HG03565 (cell line): ENCODE data around the gene PRKAG2.

Experiments used
- ATAC-seq: cut with Tn5 transposase; IDR thresholded peaks from one replicate; pipeline ENCODE4 v1.9.1; 2021; ENCODE audit warnings: mild to moderate bottlenecking, moderate library complexity; ENCODE audit not compliant: unreplicated experiment

PRKAG2 gene

DNA sequence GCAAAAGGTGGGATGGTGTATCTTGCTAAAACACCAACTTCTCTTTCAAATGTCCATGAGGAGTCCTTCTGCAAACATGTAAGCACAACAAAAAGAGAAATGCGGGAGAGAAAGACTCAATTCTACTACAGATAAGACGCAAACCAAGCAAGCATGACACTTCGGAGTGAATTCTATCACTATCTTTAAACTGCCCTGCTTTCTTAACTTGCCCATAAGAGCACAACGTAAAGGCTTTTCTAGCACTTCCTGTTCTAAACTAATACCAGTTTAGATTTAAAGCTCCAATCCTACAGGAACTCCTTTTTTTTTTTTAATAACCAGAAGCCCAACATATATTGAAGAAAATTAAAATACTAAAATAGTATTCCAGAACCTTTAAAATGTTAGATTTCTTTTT is 365.6 kb downstream of the PRKAG2 start:
- no peak for ATAC-seq

GRCh38 chr7:151509670-151510333 is 367.1 kb downstream of the PRKAG2 start:
- no peak for ATAC-seq

DNA sequence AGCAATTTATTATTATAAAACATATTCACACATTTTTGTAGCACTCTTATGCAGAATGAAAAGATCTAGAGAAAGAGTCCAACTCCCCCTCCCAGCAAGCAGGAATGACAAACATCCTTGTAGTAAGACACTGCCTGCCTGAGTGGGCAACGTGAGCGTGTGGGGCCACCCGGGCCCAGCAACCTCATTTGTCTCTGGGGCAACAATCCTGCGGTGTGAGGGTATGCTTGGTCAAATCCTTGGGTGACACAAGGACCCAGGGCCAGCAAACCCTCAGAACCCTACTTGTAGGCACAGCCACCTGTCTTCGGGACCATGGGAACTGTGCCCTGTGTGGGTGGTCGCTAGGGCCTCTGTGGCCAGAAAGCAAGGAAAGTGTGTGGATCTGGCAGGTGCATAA is 367.9 kb downstream of the PRKAG2 start:
- no peak for ATAC-seq

- ATAC-seq: no peak
These were observed 369.1 kb downstream of the PRKAG2 start for GRCh38 chr7:151507806-151508205.

DNA sequence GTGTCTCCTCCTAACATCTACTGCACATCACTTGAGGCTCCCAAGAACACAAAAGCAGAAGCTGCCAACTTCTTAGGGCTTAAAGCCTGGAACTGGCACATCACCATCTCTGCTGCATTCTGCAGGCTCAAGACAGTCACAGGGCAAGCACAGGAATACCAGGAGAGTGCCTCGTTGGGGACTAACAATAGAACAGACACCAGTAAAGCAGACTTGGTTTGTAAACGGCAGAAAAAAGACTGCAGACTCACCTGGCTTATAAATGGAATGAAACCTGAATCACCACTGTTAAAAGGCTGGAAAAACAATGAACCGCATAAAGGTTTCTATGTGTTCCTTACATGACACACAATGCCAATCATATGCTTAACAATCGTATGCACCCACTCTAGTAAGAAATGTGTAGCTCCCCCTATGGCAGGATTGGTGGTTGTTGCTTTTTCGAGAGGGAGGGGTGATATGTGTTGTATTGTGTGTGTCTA is 370.0 kb downstream of the PRKAG2 start:
- ATAC-seq: no peak
